Umbilical cord (tissue), 2 donors: Measurements from ENCODE around the gene ETHE1. TPM values are rescaled to one million over a fixed set of nuclear protein-coding genes. Genes with fewer than 3 reads are reported as not detected.
A peak's percentile ranks its signal among the peaks of the same experiment; 100 is the strongest.

Experiments
- DNase-seq: peaks from one replicate; pipeline ENCODE4 v3.0.0-alpha.2; 2015; ENCODE audit warnings: low spot score
- total RNA-seq: library from RNA; depleted of rRNA; stranded (reverse); fragments of >200 nt; gene quantifications from one replicate; pipeline ENCODE4 v1.2.3, GENCODE V29; 2014; ENCODE audit warnings: low replicate concordance; ENCODE audit not compliant: insufficient read depth

Gene ETHE1
- 33.7 TPM for total RNA-seq

DNA sequence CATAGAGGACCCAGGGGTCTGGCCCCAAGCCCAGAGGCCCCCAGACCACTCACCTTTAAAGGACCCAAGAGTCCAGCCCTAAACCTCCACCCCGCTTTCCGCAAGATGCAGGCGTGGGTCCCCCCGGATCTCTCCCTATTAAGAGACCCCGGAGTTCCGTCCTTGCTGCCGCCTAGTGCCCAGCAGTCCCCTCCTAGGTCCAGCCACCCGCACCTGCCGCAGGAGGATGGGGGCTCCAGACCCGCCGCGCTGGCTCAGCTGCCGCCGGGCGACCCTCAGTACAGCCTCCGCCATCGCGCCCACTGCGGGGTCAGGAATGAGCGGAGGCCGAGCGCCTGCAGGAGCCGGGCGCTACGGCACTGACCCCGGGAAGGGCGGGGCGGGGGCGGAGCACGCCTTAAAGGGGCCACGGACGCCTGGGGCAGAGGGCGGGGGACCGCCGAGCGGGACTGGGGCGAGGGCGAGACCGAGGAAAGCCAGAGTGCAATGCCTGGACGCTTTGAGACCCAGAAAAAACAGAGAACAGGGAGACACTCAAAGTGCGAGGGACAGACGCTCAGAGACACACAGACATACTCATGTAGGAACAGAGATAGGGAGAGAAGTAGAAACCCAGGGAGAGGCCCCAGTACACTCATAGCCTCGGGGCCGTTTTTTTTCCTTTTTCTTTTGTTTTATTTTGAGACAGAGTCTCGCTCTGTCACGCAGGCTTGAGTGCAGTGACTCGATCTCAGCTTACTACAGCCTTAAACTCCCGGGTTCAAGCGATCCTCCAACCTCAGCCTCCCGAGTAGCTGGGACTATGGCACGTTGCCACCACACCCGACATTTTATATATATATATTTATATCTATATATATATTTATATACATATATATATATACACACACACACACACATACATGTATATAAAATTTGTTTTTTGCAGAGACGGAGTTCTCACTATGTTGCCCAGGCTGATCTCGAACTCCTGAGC is at the start of gene ETHE1:
Gene ETHE1 (minus strand): TSS at position 318 of the 976 bp plus-strand sequence. CDS start 24 bp downstream, at position 294.
- DNase-seq: peak; percentile 84

GRCh38 chr19:43575955-43576878 is 49.2 kb upstream of the ETHE1 start:
- DNase-seq: peak; percentile 32

DNA sequence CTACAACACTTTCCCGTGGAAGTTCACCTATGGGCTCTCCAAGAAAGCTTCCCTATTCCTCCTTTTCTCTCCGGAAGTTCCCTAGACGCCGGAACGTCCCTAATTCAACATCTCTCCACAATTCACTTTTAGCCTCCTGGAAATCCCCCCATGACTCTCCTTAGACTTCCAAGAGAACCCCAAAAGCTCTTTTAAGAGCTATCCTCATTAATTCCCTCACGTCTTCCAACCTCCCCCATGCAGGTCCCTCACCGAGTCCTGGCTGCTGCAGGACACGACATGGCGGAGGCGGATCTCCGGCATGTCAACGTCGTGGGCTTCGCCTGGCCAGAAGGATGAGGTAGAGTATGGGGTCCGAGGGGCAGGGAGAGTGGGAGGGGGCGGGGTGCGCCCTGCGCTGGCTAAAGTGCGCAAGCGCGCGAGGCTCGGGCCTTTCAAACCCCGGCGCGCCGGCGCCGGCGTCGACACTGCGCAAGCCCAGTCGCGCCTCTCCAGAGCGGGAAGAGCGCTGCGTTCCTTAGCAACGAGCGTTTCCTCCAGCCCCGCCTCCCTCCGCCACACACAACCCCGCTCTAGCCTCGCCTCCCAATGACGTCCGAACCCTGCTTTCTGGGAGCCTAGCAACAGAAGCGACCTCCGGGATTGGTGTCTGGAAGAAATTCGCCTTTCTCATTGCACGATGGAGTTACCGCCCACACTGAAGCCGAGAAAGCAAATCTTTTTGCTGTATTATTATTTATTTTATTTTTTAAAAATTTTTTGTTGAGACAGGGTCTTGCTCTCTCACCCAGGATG is 48.4 kb upstream of the ETHE1 start, which contains the start of the genes PINLYP and XRCC1:
Gene PINLYP (plus strand): TSS at position 646 of the 795 bp plus-strand sequence. CDS start 1,391 bp downstream, outside the sequence.
Gene XRCC1 (minus strand): TSS at position 372 of the 795 bp plus-strand sequence. CDS start 69 bp downstream, at position 303.
- peak; percentile 100 for DNase-seq

DNA sequence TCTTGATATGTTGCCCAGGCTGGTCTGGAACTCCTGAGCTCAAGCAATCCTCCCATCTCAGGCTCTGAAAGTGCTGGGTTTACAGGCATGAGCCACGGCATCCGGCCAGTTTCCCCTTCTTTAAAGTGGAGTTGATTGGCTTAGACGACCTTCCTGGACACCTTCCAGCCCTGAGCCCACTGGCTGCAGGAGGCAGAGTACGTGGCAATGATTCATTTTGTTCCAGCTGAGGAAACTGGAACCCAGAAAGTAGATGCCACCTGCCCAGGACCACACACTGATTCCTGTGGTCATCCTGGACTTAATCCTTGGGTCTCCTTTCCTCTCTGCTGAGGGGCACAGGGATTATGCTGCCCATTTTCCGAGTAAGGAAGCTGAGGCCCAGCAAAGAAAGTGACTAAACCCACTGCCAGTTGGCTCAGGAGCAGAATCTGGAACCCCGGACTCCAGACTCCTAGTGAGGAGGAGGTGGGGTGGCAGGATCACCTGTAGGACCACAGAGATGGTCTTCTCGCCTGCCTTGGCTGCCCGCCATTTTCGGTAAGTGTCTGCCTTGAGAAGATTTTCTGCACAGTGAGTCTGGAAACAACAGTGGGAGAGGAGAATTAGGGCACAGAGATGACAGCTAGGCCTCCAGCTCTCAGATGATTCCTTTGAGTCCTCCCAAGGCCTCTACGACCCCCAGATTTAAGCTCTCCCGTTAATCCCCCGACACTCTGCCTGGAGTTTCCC is 47.6 kb upstream of the ETHE1 start:
- peak; percentile 13 for DNase-seq

DNA sequence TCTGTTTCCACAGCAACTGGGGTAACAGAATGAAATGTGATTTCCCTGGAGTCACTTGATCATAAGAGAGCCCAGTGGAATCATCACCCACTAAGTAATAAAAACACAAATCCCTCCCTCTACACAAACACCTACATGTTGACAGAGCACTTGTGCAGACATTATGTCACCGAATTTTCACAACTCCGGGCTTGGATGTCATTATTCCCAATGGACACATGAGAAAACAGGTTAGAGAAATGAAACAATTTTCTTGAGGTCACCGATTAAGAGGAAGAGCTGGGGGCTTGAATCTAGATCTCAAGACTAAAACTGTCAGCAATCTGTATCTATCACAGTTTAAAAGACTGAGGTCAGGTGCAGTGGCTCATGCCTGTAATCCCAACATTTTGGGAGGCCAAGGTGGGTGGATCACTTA is 45.2 kb upstream of the ETHE1 start:
- no peak for DNase-seq

GRCh38 chr19:43570174-43570791 is 43.3 kb upstream of the ETHE1 start:
- no peak for DNase-seq

- no peak for DNase-seq
These were observed 42.7 kb upstream of the ETHE1 start for GRCh38 chr19:43569657-43570056.

- DNase-seq: no peak
These were observed 37.8 kb upstream of the ETHE1 start for GRCh38 chr19:43564800-43565199.

DNA sequence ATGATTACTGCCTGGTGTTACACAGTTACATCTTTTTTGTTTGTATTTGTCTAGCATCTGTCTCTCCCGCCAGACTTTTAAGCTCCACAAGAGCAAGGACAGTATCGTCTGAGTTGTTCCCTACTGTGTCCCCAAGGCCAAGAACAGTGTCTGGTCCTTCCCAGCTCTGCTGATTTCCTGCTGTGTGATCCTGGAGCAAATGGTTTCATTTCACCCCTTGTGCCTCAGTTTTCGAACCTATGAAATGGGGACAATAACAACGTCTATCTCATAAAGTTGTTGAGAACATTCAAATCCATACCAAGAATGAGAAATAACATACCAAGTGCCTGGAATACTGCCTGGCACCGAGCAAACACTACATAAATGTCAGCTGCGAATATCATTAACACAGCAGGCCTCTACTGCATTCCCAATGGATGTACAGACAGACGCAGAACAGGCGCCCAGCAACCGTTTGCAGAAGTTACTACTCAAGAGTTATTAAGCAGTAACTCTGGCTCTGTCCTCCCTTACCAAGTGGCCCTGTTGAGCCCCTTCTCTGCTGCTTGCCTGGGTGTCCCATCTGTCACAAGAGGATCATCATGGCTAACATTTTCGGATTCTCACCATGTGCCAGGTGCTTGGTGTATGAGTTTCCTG is 36.9 kb upstream of the ETHE1 start:
- no peak for DNase-seq

GRCh38 chr19:43562698-43563241 is 35.8 kb upstream of the ETHE1 start:
- DNase-seq: peak; percentile 42

DNA sequence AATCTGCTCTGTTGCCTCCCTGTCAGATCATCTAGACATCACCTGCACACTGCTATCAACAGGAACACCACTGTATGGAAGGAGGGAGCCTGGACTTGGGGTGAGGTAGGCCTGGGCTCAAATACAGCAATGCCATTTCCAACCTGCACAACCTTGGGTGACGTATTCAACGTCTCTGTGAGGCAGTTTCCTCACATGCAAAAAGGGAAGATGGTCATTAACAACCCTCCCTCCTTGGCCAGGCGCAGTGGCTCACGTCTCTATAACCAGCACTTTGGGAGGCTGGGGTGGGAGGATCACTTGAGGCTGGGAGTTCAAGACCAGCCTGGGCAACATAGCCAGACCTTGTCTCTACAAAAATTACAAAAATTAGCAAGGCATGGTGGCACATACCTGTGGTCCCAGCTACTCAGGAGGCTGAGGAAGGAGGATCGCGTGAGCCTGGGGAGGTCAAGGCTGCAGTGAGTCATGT is 35.3 kb upstream of the ETHE1 start:
- no peak for DNase-seq

- no peak for DNase-seq
These were observed 34.4 kb upstream of the ETHE1 start for GRCh38 chr19:43561139-43561970.

GRCh38 chr19:43560687-43561086 is 33.7 kb upstream of the ETHE1 start:
- no peak for DNase-seq

DNA sequence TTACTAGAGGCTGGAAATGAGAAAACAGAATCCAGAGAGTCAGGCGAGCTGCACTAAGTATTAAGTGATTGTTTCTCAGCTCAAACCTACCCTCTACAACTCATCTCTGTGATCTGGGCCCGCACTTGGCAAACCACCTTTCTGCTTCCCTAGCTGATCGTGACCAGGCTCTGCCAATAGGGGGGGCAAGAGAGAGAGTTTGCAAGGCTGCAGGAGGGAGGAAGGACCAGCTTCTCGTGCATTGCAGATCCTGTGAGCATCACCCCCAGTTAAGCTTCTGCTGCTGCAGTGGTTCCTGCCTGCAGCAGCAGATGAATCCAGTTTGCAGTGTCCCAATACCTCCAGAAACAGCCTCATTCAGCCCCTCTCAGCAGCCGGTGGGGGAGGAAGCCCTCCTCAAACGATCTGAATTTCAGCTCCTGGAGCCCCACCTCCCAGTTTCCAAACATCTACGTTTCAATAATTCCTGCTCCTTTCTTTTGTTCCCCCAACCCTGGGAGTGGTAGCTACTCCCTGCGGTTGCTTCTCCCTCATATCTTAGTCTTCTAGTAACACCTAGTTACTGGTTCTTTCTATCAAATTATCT is 28.3 kb upstream of the ETHE1 start:
- DNase-seq: peak; percentile 66

GRCh38 chr19:43554317-43554895 is 27.4 kb upstream of the ETHE1 start:
- no peak for DNase-seq

GRCh38 chr19:43553656-43554055 is 26.7 kb upstream of the ETHE1 start:
- DNase-seq: no peak

- DNase-seq: no peak
These were observed 25.6 kb upstream of the ETHE1 start for GRCh38 chr19:43552616-43553015.
